ENCODE data around the gene ZNF554.
"Not testable (repeated sequence)": the region's sequence is repeated elsewhere in the genome, so short reads cannot be mapped to it uniquely, and the experiment has no call there.

Gene ZNF554

GRCh38 chr19:2869618-2870017 lies 50.0 kb downstream of the ZNF554 start:
- H3K27ac ChIP-seq, result no peak overlapping the region
- TF ChIP-seq, protein P1, sequence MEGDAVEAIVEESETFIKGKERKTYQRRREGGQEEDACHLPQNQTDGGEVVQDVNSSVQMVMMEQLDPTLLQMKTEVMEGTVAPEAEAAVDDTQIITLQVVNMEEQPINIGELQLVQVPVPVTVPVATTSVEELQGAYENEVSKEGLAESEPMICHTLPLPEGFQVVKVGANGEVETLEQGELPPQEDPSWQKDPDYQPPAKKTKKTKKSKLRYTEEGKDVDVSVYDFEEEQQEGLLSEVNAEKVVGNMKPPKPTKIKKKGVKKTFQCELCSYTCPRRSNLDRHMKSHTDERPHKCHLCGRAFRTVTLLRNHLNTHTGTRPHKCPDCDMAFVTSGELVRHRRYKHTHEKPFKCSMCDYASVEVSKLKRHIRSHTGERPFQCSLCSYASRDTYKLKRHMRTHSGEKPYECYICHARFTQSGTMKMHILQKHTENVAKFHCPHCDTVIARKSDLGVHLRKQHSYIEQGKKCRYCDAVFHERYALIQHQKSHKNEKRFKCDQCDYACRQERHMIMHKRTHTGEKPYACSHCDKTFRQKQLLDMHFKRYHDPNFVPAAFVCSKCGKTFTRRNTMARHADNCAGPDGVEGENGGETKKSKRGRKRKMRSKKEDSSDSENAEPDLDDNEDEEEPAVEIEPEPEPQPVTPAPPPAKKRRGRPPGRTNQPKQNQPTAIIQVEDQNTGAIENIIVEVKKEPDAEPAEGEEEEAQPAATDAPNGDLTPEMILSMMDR (conservative IDR thresholded peaks at IDR 0.05), result no peak

DNA sequence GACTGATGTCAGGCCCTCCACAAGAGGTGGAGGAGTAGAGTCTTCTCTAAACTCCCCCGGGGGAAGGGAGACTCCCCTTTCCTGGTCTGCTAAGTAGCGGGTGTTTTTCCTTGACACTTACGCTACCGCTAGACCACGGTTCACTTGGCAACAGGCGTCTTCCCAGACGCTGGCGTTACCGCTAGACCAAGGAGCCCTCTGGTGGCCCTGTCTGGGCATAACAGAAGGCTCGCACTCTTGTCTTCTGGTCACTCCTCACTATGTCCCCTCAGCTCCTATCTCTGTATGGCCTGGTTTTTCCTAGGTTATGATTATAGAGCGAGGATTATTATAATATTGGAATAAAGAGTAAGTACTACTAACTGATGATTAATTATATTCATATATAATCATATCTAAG lies 52.5 kb downstream of the ZNF554 start:
- TF ChIP-seq, protein P1 (conservative IDR thresholded peaks at IDR 0.05), result peak; percentile 25; the same call in 1 of the 2 replicates
- H3K27ac ChIP-seq, result not testable (repeated sequence)

DNA sequence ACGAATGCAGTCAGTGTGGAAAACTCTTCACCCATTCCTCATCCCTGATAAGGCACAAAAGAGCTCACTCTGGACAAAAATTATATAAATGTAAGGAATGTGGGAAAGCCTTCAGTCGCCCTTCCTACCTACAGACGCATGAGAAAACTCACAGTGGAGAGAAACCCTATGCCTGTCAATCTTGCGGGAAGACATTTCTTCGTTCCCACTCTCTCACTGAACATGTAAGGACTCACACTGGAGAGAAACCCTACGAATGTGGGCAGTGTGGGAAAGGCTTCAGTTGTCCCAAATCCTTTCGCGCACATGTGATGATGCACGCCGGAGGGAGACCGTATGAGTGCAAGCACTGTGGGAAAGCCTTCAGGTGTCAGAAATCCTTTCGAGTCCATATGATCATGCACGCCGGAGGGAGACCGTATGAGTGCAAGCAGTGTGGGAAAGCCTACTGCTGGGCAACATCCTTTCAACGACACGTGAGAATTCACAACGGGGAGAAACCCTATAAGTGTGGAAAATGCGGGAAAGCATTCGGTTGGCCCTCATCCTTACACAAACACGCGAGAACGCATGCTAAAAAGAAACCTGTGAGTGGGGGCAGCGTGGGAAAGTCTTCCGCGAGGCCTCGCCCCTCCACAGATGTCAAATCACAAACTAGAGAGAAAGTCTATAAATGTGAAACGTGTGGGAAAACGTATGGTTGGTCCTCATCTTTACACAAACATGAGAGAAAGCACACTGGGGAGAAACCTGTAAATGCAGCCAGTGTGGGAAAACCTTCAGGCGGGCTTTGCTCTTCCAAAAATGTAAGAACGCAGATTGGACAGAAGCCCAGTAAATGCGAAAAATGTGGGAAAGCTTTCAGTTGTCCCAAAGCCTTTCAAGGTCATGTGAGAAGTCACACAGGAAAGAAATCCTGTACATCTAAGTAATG lies 58.0 kb downstream of the ZNF554 start:
- H3K27ac ChIP-seq, result no peak overlapping the region
- TF ChIP-seq, protein P1 (conservative IDR thresholded peaks at IDR 0.05), result no peak

GRCh38 chr19:2883686-2884439 lies 64.2 kb downstream of the ZNF554 start:
- TF ChIP-seq, protein P1 (conservative IDR thresholded peaks at IDR 0.05), result no peak
- no peak overlapping the region for H3K27ac ChIP-seq

- no peak overlapping the region for H3K27ac ChIP-seq
- TF ChIP-seq, protein P1 (conservative IDR thresholded peaks at IDR 0.05), result no peak
These were observed 66.1 kb downstream of the ZNF554 start for GRCh38 chr19:2885736-2886135.

All from VCaP (cell line).